Activated T-cell treated with anti-CD3 and anti-CD28 coated beads, Interleukin-2, amount 50 U/mL, for 24 hours (primary cell): ENCODE data around the gene PADI6.
A peak's percentile ranks its signal among the peaks of the same experiment; 100 is the strongest.
"Not testable (repeated sequence)": the region's sequence is repeated elsewhere in the genome, so short reads cannot be mapped to it uniquely, and the experiment has no call there.

Experiments used
- DNase-seq: peaks from one replicate; pipeline ENCODE4 v3.0.0-alpha.2; 2020
- H3K27ac Mint-ChIP-seq: 2 replicates; pipeline ENCODE4 v1.8.0; 2020; ENCODE audit warnings: mild to moderate bottlenecking, mixed read lengths
- H3K27me3 Mint-ChIP-seq: 2 replicates; pipeline ENCODE4 v1.8.0; 2020; ENCODE audit warnings: mixed read lengths
- H3K36me3 Mint-ChIP-seq: 2 replicates; pipeline ENCODE4 v1.8.0; 2020; ENCODE audit warnings: low read depth, mixed read lengths
- H3K4me1 Mint-ChIP-seq: 2 replicates; pipeline ENCODE4 v1.8.0; 2020; ENCODE audit warnings: low read depth, mixed read lengths
- H3K4me3 Mint-ChIP-seq: 2 replicates; pipeline ENCODE4 v1.8.0; 2020; ENCODE audit warnings: mild to moderate bottlenecking, moderate library complexity, mixed read lengths
- H3K9me3 Mint-ChIP-seq: 2 replicates; pipeline ENCODE4 v1.8.0; 2020; ENCODE audit warnings: mixed read lengths

PADI6 gene

DNA sequence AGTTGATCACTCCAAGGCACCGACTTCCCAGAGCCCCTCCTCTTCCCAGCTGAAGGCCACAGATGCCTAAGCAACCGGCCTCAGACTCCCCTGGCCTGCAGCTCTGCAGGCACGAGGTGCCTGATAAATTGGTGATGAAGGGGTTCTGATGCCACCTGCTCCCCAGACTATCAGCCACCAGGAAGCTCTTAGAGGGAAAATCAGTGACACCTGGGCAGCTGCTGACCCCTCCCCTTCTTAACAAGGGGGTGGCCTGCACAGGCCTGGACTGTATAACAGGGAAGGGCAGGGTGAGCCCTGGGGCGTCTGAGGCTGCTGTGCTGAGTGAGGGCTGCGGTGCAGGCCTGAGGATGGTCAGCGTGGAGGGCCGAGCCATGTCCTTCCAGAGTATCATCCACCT is at the start of gene PADI6:
Gene PADI6 (plus strand): TSS at position 301 of the 400 bp plus-strand sequence. CDS start 50 bp downstream, at position 351.
- Mint-ChIP-seq H3K9me3 (no peaks in the 10 kb centered on the region), H3K27ac (no peak within 1 kb of the TSS), H3K27me3 (no peaks in the 10 kb centered on the region), H3K4me1 (no peaks in the 10 kb centered on the region), H3K36me3 (no peaks in the 10 kb centered on the region), H3K4me3 (no peak within 1 kb of the TSS)
- DNase-seq: no peak

DNA sequence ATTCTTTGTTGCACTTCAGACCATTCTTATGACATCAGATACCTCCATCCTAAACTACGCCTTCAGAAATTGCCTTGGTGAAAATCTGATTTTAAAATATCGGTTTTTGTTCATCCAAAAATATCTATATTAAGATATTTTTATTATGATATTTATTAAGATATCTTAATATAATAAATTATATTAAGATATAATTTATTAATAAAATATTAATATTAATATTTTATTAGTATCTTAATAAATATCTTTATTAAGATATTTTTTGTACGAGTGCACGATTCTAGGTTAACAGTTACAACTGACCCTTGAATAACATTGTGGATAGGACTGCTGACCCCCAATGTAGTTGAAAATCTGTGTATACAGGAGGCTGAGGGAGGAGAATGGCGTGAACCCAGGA is 43.1 kb upstream of the PADI6 start:
- peaks cover 17% of the 10 kb centered on the region for H3K27me3 Mint-ChIP-seq
- H3K27ac Mint-ChIP-seq: no peak overlapping the region
- no peak for DNase-seq
- H3K9me3 Mint-ChIP-seq: peaks cover 5% of the 10 kb centered on the region
- no peaks in the 10 kb centered on the region for H3K4me1 Mint-ChIP-seq
- no peak overlapping the region for H3K4me3 Mint-ChIP-seq
- no peaks in the 10 kb centered on the region for H3K36me3 Mint-ChIP-seq

DNA sequence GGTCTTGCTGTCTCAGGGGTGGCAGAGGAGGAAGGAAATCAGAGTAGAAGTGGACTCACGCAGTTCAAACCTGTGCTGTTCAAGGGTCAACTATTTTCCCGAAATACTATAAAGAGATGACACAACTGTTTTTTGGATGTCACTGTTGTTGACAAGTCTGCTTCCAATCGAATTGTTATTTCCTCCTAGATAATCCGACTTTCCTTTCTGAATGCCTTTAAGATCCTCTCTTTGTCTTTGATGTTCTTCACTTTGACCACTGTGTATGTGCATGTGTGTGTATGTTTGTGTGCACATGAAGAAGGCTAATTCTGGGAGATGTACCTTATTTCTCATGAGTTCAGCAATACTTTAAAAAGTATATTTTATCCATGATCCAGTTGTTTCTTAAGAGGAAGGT is 42.4 kb upstream of the PADI6 start:
- DNase-seq: no peak
- no peak overlapping the region for H3K4me3 Mint-ChIP-seq
- no peaks in the 10 kb centered on the region for H3K4me1 Mint-ChIP-seq
- H3K27ac Mint-ChIP-seq: no peak overlapping the region
- peaks cover 17% of the 10 kb centered on the region for H3K27me3 Mint-ChIP-seq
- no peaks in the 10 kb centered on the region for H3K36me3 Mint-ChIP-seq
- peaks cover 3% of the 10 kb centered on the region for H3K9me3 Mint-ChIP-seq

DNA sequence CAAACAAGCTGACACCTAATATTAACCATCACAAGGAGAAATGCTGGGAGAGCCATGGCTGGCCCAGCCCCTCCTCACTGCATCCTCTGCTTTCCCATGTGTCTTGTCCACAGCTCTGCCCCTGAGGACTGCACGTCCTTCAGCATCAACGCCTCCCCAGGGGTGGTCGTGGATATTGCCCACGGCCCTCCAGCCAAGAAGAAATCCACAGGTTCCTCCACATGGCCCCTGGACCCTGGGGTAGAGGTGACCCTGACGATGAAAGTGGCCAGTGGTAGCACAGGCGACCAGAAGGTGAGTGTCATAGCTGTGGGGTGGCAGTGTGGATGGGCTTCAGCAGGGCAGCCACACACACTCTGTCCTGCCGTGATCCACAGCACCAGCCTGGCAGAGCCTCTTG is 41.1 kb upstream of the PADI6 start:
- Mint-ChIP-seq H3K4me1 (no peaks in the 10 kb centered on the region), H3K4me3 (no peak overlapping the region), H3K9me3 (no peaks in the 10 kb centered on the region), H3K36me3 (no peaks in the 10 kb centered on the region), H3K27ac (no peak overlapping the region), H3K27me3 (peaks cover 21% of the 10 kb centered on the region)
- DNase-seq: no peak

DNA sequence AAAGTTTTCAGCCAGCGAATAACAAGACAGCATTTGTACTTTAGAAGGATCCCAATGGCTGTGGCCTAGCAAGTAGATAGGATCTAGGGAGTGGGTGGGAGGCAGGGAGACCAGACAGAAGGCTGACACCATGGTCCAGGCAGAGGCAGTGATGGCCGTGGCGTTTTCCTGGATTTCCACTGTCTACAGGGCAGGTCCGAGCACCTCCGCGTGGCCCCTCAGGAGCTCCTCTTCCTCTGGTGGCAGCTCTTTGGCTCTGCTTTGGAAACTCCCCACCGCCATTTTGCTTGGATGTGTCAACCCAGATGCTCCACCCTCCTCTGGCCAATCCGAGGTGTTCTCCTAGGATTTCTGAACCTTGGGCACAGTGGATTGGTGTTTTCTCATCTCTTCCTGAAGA is 38.9 kb upstream of the PADI6 start:
- Mint-ChIP-seq H3K4me3 (no peak overlapping the region), H3K36me3 (no peaks in the 10 kb centered on the region), H3K9me3 (no peaks in the 10 kb centered on the region)

DNA sequence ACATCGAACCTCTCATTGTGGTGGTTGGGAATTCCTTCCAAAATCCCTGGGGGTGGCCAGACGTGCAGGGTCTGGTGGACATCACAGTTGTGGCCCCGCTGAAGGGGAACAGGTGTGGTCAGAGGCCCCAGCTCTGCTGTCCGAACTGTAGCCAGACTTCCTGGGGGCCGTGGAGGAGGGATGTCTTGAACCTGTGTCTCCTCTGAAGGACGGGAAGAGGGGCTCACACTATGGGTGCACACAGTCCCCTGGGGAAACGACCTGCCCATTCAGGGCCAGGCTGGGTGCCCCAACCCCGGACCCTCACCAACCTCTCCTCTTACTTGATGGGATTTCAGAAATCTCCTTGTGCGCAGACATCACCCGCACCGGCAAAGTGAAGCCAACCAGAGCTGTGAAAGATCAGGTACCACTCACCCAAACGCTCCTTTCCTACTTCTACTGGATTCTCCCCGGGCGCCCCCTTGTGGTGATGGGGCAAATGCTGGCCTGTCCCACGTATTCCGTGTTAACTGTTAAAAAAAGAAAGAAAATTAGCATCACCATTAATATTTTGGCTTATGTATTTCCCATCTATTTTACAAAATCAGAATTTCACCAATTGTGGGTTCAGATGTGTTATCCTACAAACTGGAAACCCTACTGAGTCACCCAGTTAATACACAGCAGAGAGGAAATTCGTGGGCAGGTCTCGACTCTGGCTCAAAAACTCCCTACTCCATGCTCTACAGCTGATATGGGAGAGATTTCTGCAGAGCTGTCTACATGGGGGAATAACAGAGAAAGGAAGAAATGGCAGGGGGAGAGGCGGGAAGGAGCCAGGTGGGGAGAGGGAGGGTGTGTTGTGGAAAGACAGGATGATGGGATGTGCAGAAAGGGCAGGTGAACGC is 35.9 kb upstream of the PADI6 start:
- Mint-ChIP-seq H3K27me3 (peaks cover 26% of the 10 kb centered on the region), H3K4me1 (no peaks in the 10 kb centered on the region), H3K9me3 (no peaks in the 10 kb centered on the region), H3K36me3 (no peaks in the 10 kb centered on the region), H3K4me3 (no peak overlapping the region), H3K27ac (no peak overlapping the region)
- peak; percentile 73 for DNase-seq

More for the DNA sequence above, 38.9 kb upstream of the PADI6 start:
- Mint-ChIP-seq H3K27ac (no peak overlapping the region), H3K4me1 (no peaks in the 10 kb centered on the region), H3K27me3 (peaks cover 28% of the 10 kb centered on the region)
- DNase-seq: no peak

DNA sequence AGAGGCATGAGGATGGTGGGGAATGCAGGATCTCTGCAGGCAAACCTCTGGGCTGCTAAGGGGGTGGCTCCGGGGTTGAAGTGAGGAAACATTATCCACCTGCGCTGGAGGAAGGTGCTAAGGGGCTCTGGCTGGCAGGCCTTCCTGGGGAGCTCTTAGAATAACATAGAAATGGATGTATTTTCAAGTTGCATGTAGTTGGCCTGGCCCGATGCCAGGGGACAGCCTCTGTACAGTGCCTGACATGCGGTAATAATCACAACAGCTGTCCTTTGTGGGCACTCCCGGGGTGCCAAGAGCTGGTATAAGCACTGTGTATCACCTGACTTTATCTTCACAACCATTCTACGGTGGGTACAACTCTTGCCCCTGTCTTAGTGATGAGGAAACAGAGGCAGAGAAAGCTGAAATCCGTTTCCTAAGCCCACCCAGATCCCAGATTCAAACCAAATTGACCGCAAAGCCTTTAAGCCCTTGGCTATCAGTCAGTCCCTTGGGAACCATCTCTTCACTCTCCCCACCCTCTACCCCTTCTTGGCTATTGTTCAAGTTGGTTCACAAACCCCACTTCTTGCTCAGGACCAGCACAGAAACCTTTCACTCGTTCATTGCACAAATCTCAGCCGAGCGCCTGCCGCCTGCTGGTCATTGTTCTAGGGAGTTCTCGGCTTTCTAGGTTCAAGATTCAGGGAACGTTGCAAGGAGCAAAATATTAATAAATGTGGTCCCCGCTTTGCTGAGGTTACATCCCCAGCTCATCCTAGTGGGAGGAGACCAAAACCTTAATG is 33.1 kb upstream of the PADI6 start:
- Mint-ChIP-seq H3K27ac (no peak overlapping the region), H3K9me3 (no peaks in the 10 kb centered on the region), H3K36me3 (no peaks in the 10 kb centered on the region), H3K4me3 (no peak overlapping the region), H3K27me3 (peaks cover 19% of the 10 kb centered on the region), H3K4me1 (no peaks in the 10 kb centered on the region)
- no peak for DNase-seq

DNA sequence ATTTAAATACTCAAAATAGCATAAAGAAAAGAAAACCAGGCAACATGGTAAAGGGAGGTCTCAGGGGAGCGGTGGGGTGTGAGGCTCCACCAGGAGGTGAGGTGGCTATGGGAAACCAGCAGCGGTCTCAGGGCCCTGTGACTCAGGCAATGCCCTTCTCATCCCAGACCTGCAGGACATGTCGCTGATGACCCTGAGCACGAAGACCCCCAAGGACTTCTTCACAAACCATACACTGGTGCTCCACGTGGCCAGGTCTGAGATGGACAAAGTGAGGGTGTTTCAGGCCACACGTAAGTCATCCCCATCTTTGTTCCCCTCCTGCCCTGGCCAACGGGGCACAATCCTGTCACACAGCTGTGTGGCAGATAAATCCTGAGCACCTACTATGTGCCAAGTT is 32.5 kb upstream of the PADI6 start:
- no peak for DNase-seq
- Mint-ChIP-seq H3K9me3 (no peaks in the 10 kb centered on the region), H3K4me1 (no peaks in the 10 kb centered on the region), H3K36me3 (no peaks in the 10 kb centered on the region), H3K27ac (no peak overlapping the region), H3K27me3 (peaks cover 19% of the 10 kb centered on the region), H3K4me3 (no peak overlapping the region)

DNA sequence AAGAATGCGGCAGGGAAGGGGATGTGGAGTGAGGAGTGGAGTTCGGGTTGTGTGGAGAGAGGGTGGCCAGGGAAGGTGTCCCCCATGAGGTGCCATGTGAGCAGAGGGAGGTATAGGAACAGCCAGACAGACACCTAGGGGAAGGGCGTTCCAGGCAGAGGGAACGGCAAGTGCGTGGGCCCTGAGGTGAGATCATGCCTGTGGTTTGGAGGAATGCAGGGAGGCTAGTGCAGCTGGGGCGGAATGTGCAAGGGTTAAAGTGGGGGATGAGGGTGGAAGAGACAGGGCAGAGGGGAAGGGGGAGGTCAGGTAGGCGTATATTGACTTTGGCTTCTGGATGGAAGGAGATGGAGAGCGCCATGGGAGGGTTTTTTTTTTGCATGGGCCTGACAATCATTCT is 31.6 kb upstream of the PADI6 start:
- Mint-ChIP-seq H3K4me1 (no peaks in the 10 kb centered on the region), H3K27me3 (peaks cover 17% of the 10 kb centered on the region), H3K9me3 (no peaks in the 10 kb centered on the region), H3K4me3 (no peak overlapping the region), H3K36me3 (no peaks in the 10 kb centered on the region), H3K27ac (no peak overlapping the region)
- DNase-seq: no peak

DNA sequence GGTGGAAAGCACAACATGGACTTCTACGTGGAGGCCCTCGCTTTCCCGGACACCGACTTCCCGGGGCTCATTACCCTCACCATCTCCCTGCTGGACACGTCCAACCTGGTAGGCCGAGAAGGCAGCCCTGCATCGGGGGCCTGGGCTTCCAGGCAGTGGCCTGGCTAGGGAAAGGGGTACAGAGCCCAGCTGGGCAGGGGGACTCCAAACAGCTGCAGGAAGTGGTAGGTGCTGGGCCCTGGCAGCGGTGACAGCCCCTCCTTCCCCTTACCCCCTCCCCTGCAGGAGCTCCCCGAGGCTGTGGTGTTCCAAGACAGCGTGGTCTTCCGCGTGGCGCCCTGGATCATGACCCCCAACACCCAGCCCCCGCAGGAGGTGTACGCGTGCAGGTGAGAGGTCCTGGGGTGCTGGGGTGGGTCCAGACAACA is 30.0 kb upstream of the PADI6 start:
- no peak overlapping the region for H3K4me3 Mint-ChIP-seq
- no peaks in the 10 kb centered on the region for H3K4me1 Mint-ChIP-seq
- no peaks in the 10 kb centered on the region for H3K9me3 Mint-ChIP-seq
- H3K36me3 Mint-ChIP-seq: no peaks in the 10 kb centered on the region
- no peak for DNase-seq
- peaks cover 6% of the 10 kb centered on the region for H3K27me3 Mint-ChIP-seq
- H3K27ac Mint-ChIP-seq: no peak overlapping the region

DNA sequence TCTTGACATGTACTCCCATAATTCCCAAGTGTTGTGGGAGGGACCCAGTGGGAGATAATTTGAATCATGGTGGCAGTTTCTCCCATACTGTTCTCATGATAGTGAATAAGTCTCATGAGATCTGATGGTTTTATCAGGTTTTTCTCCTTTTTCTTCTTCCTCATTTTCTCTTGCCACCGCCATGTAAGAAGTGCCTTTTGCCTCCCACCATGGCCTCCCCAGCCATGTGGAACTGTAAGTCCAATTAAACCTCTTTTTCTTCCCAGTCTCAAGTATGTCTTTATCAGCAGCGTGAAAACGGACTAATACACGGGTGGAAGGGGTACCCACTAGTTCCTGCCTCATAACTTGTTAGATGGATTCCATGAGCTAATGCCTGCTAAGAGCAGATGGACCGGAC is 26.5 kb upstream of the PADI6 start:
- H3K27me3 Mint-ChIP-seq, H3K9me3 Mint-ChIP-seq, H3K4me3 Mint-ChIP-seq, H3K4me1 Mint-ChIP-seq, DNase-seq, H3K27ac Mint-ChIP-seq, H3K36me3 Mint-ChIP-seq: not testable (repeated sequence)

DNA sequence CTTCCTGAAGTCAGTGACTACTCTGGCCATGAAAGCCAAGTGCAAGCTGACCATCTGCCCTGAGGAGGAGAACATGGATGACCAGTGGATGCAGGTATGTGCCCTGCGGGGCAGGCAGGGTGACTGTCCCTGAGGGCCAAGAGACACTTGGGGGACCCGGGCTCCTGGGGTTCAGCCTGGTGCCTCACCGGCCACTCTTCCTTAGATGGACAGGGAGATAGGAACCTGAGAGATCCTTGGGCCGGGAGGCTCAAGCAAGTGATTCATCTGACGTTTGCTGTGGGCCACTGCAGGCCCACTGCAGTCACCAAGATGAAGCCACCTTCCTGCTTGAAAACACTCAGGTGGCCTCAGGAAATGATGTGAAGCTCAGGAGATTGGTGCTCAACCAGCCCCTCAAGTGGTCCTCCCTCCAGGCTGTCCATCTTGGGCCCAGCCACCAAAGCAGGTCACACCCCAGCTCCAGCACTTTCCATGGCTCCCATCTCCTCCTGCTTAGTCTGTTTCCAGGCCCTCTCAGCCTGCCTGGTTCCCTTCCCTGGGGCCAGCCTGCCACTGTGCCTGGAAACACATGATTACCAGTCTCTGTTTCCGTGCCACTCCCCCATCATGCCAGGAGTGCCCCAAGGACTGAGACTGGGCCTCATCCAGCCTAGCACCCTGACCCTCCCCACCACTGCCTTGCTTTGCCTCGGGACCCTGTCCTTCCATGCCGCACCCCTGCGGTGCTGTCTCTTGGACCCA is 25.8 kb upstream of the PADI6 start:
- Mint-ChIP-seq H3K36me3 (no peaks in the 10 kb centered on the region), H3K4me1 (peaks cover 6% of the 10 kb centered on the region)

DNA sequence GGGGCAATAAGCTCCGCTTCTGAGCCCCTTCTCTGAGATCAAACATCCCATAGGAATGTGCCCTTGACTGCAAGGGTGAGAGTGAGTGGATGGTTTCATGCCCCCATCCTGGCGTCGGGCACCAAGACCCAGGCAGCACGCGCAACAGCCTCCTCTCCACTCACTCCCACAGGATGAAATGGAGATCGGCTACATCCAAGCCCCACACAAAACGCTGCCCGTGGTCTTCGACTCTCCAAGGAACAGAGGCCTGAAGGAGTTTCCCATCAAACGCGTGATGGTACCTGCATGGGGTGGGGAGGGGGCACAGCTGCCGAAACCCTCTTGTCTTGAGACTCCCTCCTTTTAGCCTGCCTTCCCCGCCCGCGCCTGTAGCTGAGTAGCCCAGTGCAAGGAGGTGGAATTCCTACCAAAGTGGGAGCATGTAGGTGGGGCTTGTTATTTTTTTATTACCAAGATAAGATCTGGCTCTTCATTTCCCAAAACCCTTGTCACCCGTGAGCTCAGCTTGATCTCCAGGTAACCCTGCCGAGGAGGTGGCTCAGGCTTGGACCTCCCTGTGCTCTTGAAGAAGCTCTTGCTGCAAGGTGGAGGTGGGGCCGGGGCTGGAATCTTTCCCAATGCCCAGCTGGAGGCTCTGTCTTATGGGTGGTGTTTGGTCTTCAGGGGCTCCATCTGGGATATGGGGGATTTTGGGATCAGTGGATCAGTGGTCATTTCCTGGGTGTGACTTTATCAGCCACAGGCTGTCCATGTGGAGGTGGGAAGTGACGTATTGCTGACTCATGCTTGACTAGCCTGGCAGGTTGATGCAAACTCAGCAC is 24.0 kb upstream of the PADI6 start:
- peaks cover 6% of the 10 kb centered on the region for H3K4me1 Mint-ChIP-seq
- H3K9me3 Mint-ChIP-seq: no peaks in the 10 kb centered on the region
- H3K27me3 Mint-ChIP-seq: peaks cover 6% of the 10 kb centered on the region
- no peak for DNase-seq
- no peak overlapping the region for H3K4me3 Mint-ChIP-seq
- no peaks in the 10 kb centered on the region for H3K36me3 Mint-ChIP-seq
- no peak overlapping the region for H3K27ac Mint-ChIP-seq

More for the DNA sequence above, 25.8 kb upstream of the PADI6 start:
- Mint-ChIP-seq H3K27ac (no peak overlapping the region), H3K4me3 (no peak overlapping the region), H3K9me3 (no peaks in the 10 kb centered on the region), H3K27me3 (peaks cover 3% of the 10 kb centered on the region)
- DNase-seq: no peak
